ENCODE measurements around the gene FRMD8. TPM values are rescaled to one million over a fixed set of nuclear protein-coding genes. Genes with fewer than 3 reads are reported as not detected.

FRMD8 gene
- total and polyA plus RNA-seq, 9 of the 15 experiments (the other 6 are each of a cell fraction or from before 2014, with no cell fraction given): 4.5 to 54.5 (median 15.8) TPM

DNA sequence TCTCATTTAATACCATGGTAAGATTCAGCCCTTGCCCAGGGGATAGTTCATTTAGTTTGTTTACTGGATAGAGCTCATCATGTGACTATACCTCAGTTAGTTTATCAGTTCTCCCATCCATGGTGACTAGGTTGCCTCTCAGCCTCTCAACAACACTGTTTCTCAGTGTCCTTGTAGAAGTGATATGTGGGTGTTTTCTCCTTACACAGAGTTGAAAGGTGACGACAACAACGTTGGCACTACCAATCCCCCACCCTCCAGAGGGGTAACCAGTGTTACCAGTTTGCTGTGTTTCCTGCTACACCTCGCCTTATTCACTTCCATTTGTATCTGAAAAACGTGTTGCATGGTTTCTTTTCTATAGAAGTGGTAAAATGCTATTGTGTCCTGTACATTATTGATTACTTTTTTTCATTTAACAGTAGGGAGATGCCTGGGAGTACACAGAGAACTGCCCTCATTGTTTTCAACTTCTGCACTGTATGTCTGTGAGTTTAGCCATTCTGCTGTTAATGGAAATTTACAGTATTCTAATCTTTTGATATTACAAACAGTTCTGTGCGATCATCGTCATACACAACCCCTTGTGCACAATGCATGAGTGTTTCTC, 47.7 kb downstream of the FRMD8 start:
- peaks cover 95% of the 10 kb centered on the region for H3K79me2 ChIP-seq (ENCODE audit: control insufficient read depth, insufficient read depth, low read length)
- H3K4me1 ChIP-seq (replicated peaks in 1 of 2; ENCODE audit: control insufficient read depth in 2 of 2, insufficient read depth in 2 of 2, low read length in 2 of 2): peaks cover 3 to 22% of the 10 kb centered on the region in 2 experiments; a peak in 4 of 5 replicates
- peaks cover 6% of the 10 kb centered on the region for H3K9me1 ChIP-seq (ENCODE audit: control insufficient read depth, insufficient read depth, low read length)
- H3K36me3 ChIP-seq (ENCODE audit: control insufficient read depth, insufficient read depth, low read length): peaks cover 85% of the 10 kb centered on the region
- ATAC-seq (no peak), DNase-seq (ENCODE audit: extremely low read depth in 1 of 4, low spot score in 3 of 4) (peak in 1 of 4 experiments; percentile 31), FAIRE-seq (no peak)
- H3K4me2 ChIP-seq (ENCODE audit: insufficient read depth, low read length): no peak overlapping the region
- H4K20me1 ChIP-seq (replicated peaks; ENCODE audit: control insufficient read depth, insufficient read depth, low read length): peaks cover 6% of the 10 kb centered on the region; the same call in 1 of the 2 replicates
- no peaks in the 10 kb centered on the region for H3K27me3 ChIP-seq (ENCODE audit: control insufficient read depth in 2 of 2, insufficient read depth in 2 of 2, low read length in 2 of 2)
- H3K27ac ChIP-seq (ENCODE audit: extremely low read depth, low read depth, low read length): no peak overlapping the region
- BruUV-seq (replicated peaks): no TSS peak
- no peaks in the 10 kb centered on the region for H3K9me3 ChIP-seq (replicated peaks; ENCODE audit: control insufficient read depth, insufficient read depth, low read depth, low read length)
- WGBS (ENCODE audit: insufficient coverage, low coverage, missing lambda C conversion rate): 73% methylated on average over 6 of the region's 6 CpGs
- intact Hi-C loops (cut with micrococcal nuclease): no loop called here
- no peak overlapping the region for H3K4me3 ChIP-seq
- in situ Hi-C loops (cut with MboI): no loop called here
- H3K9ac ChIP-seq (ENCODE audit: insufficient read depth in 1 of 2, low read depth in 2 of 2, low read length in 2 of 2): no peak overlapping the region
- H2AFZ ChIP-seq (ENCODE audit: low read depth, low read length): no peak overlapping the region
- ChIA-PET CTCF (ENCODE audit: low intra/inter-chr PET ratio) (no interaction called here), POLR2A (interaction anchor here (0.6 to 1.4 kb wide), 8 partner anchors 8 to 75 kb away, joined by 3 to 5 read pairs (median 4); partner anchors contain the start of gene NEAT1)
- TF ChIP-seq FOSL1 (tag; conservative IDR thresholded peaks at IDR 0.05) (no peak), NR2C2 (CRISPR knock-in tag; IDR thresholded peaks at IDR 0.05) (no peak), NR2C2 (tag; IDR thresholded peaks at IDR 0.05) (peak; percentile 41; the same call in 1 of the 2 replicates), POLR2AphosphoS2 (IDR thresholded peaks at IDR 0.05; ENCODE audit: low read length) (0 out of 2 replicates have a peak, but pooled peaks have one; percentile 17), PHB (CRISPR knock-in tag; IDR thresholded peaks at IDR 0.05) (no peak), ARID2 (IDR thresholded peaks at IDR 0.05) (no peak), CHD4 (IDR thresholded peaks at IDR 0.05; ENCODE audit: insufficient read depth, insufficient replicate concordance, low read depth, low read length, poor library complexity, severe bottlenecking) (no peak), ZNF324 (CRISPR knock-in tag; IDR thresholded peaks at IDR 0.05) (no peak), DPF2 (IDR thresholded peaks at IDR 0.05) (no peak), TOE1 (IDR thresholded peaks at IDR 0.05; ENCODE audit: borderline replicate concordance) (peak; percentile 28; the same call in 1 of the 2 replicates), TOE1 (CRISPR knock-in tag; IDR thresholded peaks at IDR 0.05; ENCODE audit: borderline replicate concordance, low read depth) (no peak)
- TF ChIP-seq, protein P1, sequence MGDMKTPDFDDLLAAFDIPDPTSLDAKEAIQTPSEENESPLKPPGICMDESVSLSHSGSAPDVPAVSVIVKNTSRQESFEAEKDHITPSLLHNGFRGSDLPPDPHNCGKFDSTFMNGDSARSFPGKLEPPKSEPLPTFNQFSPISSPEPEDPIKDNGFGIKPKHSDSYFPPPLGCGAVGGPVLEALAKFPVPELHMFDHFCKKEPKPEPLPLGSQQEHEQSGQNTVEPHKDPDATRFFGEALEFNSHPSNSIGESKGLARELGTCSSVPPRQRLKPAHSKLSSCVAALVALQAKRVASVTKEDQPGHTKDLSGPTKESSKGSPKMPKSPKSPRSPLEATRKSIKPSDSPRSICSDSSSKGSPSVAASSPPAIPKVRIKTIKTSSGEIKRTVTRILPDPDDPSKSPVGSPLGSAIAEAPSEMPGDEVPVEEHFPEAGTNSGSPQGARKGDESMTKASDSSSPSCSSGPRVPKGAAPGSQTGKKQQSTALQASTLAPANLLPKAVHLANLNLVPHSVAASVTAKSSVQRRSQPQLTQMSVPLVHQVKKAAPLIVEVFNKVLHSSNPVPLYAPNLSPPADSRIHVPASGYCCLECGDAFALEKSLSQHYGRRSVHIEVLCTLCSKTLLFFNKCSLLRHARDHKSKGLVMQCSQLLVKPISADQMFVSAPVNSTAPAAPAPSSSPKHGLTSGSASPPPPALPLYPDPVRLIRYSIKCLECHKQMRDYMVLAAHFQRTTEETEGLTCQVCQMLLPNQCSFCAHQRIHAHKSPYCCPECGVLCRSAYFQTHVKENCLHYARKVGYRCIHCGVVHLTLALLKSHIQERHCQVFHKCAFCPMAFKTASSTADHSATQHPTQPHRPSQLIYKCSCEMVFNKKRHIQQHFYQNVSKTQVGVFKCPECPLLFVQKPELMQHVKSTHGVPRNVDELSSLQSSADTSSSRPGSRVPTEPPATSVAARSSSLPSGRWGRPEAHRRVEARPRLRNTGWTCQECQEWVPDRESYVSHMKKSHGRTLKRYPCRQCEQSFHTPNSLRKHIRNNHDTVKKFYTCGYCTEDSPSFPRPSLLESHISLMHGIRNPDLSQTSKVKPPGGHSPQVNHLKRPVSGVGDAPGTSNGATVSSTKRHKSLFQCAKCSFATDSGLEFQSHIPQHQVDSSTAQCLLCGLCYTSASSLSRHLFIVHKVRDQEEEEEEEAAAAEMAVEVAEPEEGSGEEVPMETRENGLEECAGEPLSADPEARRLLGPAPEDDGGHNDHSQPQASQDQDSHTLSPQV (IDR thresholded peaks at IDR 0.05): 0 out of 2 replicates have a peak, but pooled peaks have one; percentile 22
- TF ChIP-seq, protein P2, sequence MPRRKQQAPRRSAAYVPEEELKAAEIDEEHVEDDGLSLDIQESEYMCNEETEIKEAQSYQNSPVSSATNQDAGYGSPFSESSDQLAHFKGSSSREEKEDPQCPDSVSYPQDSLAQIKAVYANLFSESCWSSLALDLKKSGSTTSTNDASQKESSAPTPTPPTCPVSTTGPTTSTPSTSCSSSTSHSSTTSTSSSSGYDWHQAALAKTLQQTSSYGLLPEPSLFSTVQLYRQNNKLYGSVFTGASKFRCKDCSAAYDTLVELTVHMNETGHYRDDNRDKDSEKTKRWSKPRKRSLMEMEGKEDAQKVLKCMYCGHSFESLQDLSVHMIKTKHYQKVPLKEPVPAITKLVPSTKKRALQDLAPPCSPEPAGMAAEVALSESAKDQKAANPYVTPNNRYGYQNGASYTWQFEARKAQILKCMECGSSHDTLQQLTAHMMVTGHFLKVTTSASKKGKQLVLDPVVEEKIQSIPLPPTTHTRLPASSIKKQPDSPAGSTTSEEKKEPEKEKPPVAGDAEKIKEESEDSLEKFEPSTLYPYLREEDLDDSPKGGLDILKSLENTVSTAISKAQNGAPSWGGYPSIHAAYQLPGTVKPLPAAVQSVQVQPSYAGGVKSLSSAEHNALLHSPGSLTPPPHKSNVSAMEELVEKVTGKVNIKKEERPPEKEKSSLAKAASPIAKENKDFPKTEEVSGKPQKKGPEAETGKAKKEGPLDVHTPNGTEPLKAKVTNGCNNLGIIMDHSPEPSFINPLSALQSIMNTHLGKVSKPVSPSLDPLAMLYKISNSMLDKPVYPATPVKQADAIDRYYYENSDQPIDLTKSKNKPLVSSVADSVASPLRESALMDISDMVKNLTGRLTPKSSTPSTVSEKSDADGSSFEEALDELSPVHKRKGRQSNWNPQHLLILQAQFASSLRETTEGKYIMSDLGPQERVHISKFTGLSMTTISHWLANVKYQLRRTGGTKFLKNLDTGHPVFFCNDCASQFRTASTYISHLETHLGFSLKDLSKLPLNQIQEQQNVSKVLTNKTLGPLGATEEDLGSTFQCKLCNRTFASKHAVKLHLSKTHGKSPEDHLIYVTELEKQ (CRISPR knock-in tag; IDR thresholded peaks at IDR 0.05): no peak
- TF ChIP-seq, protein P3, sequence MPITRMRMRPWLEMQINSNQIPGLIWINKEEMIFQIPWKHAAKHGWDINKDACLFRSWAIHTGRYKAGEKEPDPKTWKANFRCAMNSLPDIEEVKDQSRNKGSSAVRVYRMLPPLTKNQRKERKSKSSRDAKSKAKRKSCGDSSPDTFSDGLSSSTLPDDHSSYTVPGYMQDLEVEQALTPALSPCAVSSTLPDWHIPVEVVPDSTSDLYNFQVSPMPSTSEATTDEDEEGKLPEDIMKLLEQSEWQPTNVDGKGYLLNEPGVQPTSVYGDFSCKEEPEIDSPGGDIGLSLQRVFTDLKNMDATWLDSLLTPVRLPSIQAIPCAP (CRISPR knock-in tag; IDR thresholded peaks at IDR 0.05; ENCODE audit: borderline replicate concordance): no peak

All from K562 (cell line).